ENCODE data around the gene CAPRIN2.

- TF ChIP-seq CTCF (IDR thresholded peaks at IDR 0.05; ENCODE audit: low read depth, low read length) (no peak), POLR2A (IDR thresholded peaks at IDR 0.05; ENCODE audit: extremely low read depth, insufficient read length) (no peak), MAX (IDR thresholded peaks at IDR 0.05; ENCODE audit: low read depth, low read length) (no peak)
Measured at GRCh38 chr12:30678221-30678620, 76.5 kb downstream of the CAPRIN2 start.
